OCI-M2 (cell line): Measurements from ENCODE around the gene CXCL13.
"Not testable (repeated sequence)": the region's sequence is repeated elsewhere in the genome, so short reads cannot be mapped to it uniquely, and the experiment has no call there.

ENCODE experiments used
- DNase-seq: peaks from one replicate; lab custom pipeline; 2025; ENCODE audit not compliant: unreplicated experiment; lab: John Stamatoyannopoulos, UW

The CXCL13 gene, protein sequence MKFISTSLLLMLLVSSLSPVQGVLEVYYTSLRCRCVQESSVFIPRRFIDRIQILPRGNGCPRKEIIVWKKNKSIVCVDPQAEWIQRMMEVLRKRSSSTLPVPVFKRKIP

DNA sequence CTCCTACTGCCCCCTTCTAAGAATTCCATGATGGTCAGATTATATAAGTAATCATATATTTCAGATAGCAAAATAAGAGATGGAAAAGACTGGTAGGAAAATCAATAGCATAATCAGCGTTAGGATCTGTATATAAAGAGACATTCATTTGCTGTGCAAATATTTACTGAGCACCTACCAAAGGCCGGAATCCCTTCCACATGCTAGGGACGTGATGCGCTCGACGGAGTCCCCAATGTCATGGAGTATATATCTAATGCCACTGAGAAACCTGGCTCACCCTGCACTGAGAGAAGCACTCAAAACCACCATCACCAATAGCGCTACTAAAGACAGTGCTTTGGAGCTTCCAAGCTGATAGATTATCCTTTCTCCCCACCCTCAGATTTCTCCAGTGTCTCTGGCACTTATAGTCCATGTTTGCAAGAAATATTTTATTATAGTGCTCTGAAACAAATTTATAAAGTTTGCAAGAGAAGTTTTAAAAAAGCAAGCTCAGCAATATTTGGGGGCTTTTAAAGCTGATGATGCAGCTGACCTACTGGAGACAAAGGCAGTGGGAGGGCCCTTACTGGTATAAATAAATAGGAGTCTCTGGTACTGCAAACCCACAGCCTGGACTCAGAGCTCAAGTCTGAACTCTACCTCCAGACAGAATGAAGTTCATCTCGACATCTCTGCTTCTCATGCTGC, at the start of gene CXCL13:
Gene CXCL13 (plus strand): TSS at position 611 of the 693 bp plus-strand sequence. CDS start 46 bp downstream, at position 657.
- no peak for DNase-seq

DNA sequence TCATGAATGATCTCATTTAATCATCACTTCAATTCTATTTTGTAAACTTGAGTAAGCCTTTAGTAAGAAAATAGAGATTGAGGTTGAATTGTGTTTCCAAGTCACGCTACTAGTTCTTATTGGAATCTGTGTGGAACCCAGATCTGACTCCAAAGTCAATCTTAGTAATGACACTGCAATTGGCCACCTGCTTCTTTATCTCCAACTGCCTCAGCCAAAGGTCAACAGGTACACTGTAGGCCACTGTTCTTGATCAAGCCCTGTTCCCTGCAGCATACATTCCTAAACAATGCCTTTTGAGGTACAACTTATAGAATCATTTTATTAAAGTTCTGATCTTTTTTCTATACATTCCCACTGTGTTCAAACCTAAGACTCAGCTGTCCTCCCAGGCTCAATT, 45.5 kb upstream of the CXCL13 start:
- DNase-seq: no peak

DNA sequence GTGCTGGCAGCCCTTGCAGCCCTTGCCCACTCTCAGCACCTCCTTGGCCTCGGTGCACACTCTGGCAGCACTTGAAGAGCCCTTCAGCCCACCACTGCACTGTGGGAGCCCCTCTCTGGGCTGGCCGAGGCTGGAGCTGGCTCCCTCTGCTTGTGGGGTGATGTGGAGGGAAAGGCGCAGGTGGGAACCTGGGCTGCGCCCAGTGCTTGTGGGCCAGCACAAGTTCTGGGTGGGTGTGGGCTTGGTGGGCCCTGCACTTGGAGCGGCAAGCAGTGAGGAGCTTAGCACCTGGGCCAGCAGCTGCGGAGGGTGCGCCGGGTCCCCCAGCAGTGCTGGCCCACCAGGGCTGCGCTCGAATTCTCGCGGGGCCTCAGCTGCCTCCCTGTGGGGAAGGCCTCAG, 43.9 kb upstream of the CXCL13 start:
- not testable (repeated sequence) for DNase-seq

DNA sequence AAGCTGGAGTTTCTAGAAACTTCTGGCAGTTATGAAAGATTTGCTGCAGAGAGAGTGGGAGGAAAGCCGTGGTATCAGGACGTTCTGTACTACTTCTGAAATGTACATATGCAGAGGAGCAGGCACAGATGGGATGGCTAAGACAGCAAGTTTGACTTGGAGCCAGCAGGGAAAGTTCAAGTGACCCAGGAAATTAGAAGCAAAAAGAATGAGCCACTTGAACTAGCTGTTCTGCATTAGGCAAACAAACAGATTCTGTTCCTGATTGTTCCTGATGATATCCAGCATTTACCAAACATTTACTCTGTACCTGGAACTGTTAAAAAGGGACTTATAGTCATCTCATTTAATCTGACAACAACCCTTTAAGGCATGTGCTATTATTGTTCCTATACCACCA, 41.4 kb upstream of the CXCL13 start:
- no peak for DNase-seq

DNA sequence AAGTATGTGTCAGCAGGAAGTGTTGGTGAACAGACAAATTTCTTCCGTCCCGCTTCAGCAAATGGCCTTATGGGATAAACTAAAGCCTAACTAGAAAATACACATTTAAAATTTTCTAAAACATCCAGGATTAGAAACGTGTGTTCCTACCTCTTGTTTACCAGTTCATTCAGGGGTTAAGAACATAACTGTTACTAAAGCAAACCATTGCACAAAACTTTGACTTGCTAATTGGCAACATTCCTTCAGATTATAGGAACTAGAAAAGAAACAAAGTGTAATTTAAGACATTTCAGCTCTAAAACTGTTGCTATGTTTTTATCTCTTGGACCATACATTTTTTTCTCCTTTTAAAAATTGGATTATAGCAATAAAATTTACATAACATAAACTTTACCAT, 39.5 kb upstream of the CXCL13 start:
- no peak for DNase-seq

DNA sequence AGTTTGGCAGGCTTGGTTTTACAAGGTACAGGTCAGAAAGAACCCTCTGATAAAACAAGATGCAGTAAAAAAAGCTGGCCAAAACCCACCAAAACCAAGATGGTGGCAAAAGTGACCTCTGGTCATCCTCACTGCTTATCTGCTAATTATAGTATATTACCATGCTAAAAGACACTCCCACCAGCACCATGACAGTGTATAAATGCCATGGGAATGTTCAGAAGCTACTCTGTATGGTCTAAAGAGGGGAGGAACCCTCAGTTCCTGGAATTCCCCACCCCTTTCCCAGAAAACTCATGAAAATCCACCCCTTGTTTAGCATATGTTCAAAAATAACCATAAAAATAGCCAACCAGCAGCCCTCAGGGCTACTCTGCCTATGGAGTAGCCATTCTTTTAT, 38.1 kb upstream of the CXCL13 start:
- no peak for DNase-seq

DNA sequence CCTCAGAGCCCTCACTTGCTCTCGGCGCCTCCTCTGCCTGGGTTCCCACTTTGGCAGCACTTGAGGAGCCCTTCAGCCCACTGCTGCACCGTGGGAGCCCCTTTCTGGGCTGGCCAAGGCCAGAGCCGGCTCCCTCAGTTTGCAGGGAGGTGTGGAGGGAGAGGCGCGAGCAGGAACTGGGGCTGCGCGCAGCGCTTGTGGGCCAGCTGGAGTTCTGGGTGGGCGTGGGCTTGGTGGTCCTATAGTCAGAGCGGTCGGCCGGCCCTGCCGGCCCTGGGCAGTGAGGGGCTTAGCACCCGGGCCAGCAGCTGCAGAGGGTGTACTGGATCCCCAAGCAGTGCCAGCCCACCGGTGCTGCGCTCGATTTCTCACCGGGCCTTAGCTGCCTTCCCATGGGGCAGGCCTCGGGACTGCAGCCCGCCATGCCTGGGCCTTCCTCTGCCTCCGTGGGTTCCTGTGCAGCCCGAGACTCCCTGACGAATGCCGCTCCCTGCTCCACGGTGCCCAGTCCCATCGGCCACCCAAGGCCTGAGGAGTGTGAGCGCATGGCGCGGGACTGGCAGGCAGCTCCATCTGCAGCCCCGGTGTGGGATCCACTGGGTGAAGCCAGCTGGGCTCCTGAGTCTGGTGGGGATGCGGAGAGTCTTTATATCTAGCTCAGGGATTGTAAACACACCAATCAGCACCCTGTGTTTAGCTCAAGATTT, 35.0 kb upstream of the CXCL13 start:
- DNase-seq: not testable (repeated sequence)

DNA sequence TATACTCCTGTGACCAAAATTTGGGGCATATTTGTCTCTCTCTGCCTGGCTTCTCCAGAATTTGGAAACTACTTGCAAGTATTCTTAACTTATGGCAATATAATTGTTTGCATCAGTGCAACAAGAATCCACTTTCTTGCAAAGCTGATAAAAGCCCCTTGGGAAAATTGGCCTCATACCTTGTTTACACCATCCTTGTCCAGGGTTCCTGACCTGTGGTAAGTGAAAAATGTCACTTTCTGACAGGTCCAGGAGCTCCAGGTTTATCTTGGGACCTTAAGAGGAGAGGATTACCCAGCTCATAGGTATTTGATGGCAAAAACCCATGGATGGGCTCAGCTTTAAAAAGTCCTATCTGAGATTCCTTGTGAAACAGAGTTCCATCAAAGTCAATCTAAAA, 29.3 kb upstream of the CXCL13 start:
- no peak for DNase-seq

DNA sequence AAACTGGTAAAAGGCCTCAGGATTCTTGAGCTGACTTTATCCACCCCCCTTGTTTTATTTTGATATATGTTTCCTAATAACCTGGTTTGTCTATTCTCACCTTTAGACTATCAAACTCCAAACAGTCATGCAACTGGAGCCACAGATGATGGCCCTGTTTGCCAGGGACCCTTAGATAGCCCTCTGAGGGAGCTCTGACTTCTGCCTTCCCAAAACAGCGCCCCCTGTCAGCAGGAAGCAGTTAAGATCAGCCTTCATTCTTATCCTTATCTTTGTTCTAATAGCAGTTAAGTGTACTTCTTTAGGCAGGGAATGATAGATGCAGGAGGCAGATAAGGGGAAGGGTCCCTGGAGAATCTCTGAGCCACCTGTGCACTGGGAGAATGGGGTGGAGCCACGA, 27.5 kb upstream of the CXCL13 start:
- DNase-seq: no peak

DNA sequence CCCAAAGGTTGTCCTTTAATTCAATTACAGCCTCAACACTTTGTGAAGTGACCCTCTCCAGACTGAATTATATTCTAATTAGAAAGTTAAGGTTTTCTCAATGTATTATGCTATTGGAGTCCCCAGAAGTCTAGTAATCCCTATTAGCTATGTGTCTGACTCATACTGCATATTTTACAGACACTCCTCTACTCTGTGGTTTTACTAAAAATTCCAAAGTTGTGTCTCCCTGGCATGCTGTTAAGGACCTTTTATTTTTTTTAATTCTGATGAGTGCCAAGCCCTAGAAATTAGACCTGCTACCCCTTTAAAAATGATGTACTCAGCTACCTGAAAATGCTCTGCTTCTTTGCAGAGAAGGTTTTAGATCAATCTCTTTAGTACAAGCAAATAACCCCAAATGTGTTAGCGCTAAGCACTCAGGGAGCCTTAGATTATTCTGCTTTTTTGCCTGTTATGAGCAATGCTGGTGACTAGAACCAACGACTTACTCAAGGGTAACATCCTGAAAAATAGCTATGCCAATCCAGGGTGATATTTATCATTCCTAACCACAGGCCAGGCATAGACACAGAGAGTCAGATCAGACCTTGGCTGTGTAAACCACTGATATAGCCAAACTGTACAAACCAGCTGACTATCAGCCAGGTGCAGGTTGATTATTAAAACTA, 26.1 kb upstream of the CXCL13 start:
- no peak for DNase-seq

DNA sequence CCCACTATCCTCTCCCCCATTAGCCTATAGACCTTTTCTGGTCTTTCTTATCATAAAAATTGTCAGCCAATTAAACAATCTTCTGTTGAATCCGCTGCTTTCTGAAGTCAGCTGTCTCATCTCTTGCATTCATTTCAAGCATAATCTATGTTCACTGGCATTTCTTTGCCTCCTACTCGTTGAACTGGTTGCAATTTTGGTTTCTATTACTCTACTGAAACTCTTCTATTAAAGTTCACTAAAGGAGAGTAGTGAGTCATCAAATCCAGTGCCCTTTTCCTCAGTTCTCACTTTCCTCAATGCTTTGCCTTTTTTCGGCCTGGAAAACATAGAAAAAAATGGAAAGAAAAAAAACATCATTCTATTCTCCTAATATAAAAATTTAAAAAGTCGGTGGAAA, 23.9 kb upstream of the CXCL13 start:
- no peak for DNase-seq

DNA sequence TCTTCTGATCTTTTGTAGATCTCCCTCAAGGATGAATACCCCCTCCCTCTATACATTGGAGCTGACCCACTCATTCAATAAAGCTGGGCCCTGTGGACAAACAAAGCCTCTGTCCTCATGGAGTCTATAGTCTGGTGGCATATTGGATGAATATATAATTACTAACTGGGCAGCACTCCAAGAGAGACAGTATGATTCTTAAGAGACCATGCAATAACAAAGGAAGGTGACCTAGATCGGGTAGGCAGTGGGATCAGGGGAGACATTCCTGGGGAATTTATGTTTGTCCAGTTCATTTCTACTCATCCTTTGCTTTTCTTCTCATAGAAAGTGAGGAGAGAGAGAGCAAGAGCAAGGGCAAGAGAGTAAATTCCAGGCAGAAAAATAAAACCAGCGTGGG, 23.5 kb upstream of the CXCL13 start:
- DNase-seq: no peak

DNA sequence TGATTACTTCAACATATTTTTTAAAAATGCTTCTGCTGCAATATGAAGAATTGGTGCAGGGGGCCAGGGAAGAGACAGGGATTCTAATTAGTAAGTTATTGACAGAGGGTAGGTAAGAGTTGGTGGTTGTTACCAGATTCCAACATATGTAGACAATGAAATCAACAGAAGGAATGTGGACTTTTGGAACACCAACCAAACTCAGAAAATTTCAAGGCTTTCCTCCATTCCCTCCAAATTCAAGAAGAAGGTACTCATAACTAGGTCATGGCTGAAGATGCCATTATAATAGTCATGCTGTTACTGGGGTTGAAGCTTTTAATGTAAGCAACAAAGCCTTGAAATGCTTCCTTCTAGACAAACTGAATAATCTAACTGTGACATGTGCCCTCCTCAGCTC, 22.9 kb upstream of the CXCL13 start:
- DNase-seq: no peak

DNA sequence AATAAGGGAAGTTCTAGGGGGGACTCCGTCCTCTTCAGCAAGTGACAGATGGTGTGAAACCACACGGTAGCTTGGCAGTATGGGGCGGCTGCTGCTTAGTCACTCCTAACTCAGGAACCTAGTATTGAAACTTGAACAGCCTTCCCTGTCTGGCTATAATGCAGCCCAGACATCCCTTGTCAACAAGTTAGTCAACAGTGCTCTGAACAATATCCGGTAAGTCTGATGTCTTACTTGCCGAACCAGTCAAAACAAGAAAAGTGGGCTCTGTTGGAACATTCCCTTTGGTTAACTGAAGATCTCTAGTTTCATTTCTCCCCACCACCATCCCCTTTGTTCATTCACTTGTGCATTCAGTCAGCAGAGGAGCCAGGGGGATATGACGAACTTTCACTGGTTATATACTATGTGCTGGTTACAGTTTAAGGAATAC, 18.7 kb upstream of the CXCL13 start:
- no peak for DNase-seq

DNA sequence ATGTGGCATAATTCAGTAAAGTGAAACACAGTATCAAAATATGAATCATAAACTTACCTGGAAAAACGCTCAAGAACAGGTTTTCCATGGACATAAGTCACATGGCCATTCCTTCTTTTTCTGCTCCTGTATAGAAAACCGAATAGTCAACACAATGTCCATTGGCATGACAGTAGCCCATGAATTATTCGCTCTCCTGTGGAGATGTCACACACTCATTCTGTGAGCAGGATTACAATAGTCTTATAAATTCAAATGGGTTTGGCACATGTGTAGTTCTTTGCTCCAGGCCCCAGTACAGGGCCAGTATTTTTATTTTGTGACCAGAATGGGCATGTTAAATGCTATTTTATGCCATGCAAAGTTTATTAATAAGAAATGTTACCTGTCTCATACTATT, 15.1 kb upstream of the CXCL13 start:
- no peak for DNase-seq

DNA sequence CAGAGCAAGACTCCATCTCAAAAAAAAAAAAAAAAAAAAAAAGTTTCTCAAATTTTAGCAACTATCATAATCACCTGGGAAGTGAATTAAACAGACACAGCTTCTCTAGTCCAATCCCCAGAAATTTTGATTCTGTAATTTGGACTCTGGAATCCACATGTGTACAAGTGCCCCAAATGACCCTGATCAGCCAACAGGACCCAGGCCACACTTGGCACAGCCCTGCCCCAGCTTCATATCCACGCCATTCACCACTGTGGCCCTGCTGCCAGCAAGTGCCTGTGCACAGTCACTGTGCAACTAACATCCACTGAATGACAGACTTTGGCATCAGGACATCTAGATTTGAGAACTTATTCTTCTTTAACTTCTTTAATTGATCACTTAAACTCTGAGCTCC, 14.1 kb upstream of the CXCL13 start:
- no peak for DNase-seq

DNA sequence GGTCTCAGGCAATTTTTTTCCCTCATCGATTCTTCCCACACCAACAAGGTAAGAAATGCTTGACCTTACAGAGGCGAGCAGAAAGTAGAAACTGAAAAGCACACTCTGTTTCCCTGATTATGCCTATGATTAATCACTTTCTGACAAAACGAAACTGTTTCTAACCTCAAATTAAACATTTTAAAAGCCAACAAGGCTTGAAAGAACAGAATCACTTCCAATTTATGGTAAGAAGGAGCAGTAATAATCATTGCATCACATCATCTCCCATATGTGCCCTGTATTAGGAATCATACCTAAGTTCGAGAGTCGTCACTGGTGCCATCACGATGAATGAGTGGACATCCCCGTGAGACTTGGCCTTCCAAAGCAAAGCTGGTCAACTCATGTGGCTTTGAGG, 12.5 kb upstream of the CXCL13 start:
- no peak for DNase-seq

DNA sequence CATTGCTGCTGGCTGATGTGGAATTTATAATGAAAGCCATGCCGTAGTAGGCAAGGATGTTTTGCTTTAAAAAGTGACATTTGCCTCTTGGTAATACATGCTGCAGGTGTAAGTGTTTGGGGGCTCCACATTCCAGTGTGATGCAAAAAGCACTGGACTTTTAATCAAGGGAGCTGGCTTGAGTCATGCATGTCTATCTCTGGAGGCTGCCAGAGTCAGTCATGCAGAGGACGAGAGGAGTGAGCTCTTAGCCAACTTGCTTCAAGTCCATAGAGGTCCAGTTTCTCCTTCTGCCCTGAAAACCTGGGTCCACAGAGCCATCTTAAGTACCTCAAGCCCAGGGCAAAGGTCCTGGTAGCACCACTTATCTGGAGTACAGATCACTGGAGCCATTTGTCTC, 11.6 kb upstream of the CXCL13 start:
- no peak for DNase-seq

DNA sequence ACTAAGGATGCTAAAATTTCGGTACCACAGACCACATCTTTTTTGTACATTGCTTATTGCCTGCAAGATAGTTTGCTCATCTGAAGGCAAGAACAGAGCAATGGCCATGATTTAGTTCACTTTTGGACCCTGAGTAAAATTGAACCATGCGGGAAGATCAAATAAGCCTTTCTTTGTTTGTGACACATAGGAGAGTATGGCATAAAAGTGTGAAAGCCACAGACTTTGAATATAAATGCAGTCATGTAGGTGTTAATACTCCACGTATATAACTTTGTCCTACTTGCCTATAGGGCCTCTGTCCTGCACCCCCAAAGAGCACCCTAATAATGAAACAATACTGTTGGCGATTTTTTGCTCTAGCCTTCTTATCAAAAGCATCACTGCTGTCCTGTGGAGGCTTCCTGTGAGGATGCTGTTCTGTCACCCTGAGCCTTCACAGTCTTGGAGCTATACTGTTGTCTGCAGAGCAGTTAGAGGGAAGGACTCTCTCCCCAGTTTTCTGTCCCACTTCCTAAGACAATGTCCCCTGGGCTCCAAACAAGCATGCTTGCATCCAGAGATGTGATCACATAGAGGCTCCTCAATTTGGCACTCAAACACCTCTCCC, 10.2 kb upstream of the CXCL13 start:
- no peak for DNase-seq

DNA sequence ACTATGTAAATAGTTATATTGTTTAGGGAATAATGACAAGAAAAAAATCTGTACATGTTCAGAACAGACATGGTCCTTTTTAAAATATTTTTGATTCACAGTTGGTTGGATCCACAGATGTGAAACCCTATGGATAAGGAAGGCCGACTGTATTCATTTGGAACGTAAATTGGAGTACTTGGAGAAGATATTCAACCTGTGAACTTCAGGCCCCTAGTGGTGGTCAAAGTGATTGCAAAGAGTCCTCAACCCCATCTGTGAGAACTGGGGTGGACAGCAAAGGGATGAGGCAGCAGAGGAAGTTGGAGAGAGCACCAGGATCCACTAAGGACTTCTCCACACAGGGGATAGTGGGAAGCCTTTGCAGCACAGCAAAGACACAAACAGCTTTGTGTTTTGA, 6.2 kb upstream of the CXCL13 start:
- DNase-seq: no peak
